Gastroesophageal sphincter (tissue), 4 donors: ENCODE data around the gene MED27. TPM values are rescaled to one million over a fixed set of nuclear protein-coding genes. Genes with fewer than 3 reads are reported as not detected.
"Not testable (repeated sequence)": the region's sequence is repeated elsewhere in the genome, so short reads cannot be mapped to it uniquely, and the experiment has no call there.

ENCODE experiments used
- ATAC-seq: fragments of 150-250 bp; one replicate; pipeline ENCODE4 v1.9.1; 2016; ENCODE audit warnings: mild to moderate bottlenecking, moderate library complexity
- H3K27ac ChIP-seq, 4 donors: fragments of 200-600 bp; sonication (generic) in 3 of 4; 1 replicate in 3 of 4; 2 replicates in 1 of 4; pipeline ENCODE4 v1.5.1; 2016 to 2019
- H3K27me3 ChIP-seq: fragments of 200-600 bp; sonication (generic); one replicate; pipeline ENCODE4 v1.5.1; 2019
- H3K36me3 ChIP-seq, 2 donors: fragments of 200-600 bp; sonication (generic); one replicate each; pipeline ENCODE4 v1.5.1; 2019; ENCODE audit warnings: control low read depth in 1 of 2
- H3K4me1 ChIP-seq, 3 donors: fragments of 200-600 bp; sonication (generic); 1 replicate in 2 of 3; 2 replicates in 1 of 3; pipeline ENCODE4 v1.5.1; 2016 to 2019; ENCODE audit warnings: control low read depth in 2 of 3
- H3K4me3 ChIP-seq, 2 donors: fragments of 200-600 bp; sonication (generic); one replicate each; pipeline ENCODE4 v1.5.1; 2019; ENCODE audit warnings: mild to moderate bottlenecking in 1 of 2, moderate library complexity in 1 of 2
- H3K9me3 ChIP-seq, 3 donors: fragments of 200-600 bp; sonication (generic); one replicate each; pipeline ENCODE4 v1.5.1; 2017 to 2019; ENCODE audit warnings: control low read depth in 2 of 3
- CTCF ChIP-seq, 4 experiments: fragments of 200-600 bp in 2 of 4; fragments of 450-650 bp in 2 of 4; sonication (generic) in 1 of 4; IDR thresholded peaks; one replicate each; pipeline ENCODE4 v1.5.1; 2017 to 2019; ENCODE audit warnings: antibody characterized with exemption in 4 of 4, mild to moderate bottlenecking in 2 of 4, moderate library complexity in 2 of 4
- EP300 ChIP-seq: sonication (generic); formaldehyde crosslinking; IDR thresholded peaks from one replicate; pipeline ENCODE4 v1.6.1; 2017; ENCODE audit warnings: antibody characterized with exemption, mild to moderate bottlenecking
- POLR2A ChIP-seq, 2 donors: fragments of 450-650 bp; IDR thresholded peaks; one replicate each; pipeline ENCODE4 v1.6.1; 2017; ENCODE audit warnings: antibody characterized with exemption in 2 of 2, mild to moderate bottlenecking in 2 of 2, moderate library complexity in 1 of 2
- POLR2AphosphoS5 ChIP-seq: sonication (generic); formaldehyde crosslinking; IDR thresholded peaks from one replicate; pipeline ENCODE4 v1.6.1; 2017; ENCODE audit warnings: antibody characterized with exemption
- WGBS, 2 donors: methylation state at CpG; one replicate each; pipeline ENCODE4 v1.1.5; 2018; ENCODE audit warnings: low coverage in 1 of 2; 5-methylcytosine and 5-hydroxymethylcytosine counted together
- total RNA-seq, 4 donors: library from RNA; depleted of rRNA; stranded (reverse); fragments of >200 nt; gene quantifications; one replicate each; pipeline ENCODE4 v1.1.0, GENCODE V29; 2016

MED27 gene
- total RNA-seq, 4 donors from 2014 or later = 13.2 to 21.0 (median 13.9) TPM

- TF ChIP-seq POLR2A (IDR thresholded peaks at IDR 0.05) (no peak), CTCF (IDR thresholded peaks at IDR 0.05) (no peak), EP300 (no peak), POLR2AphosphoS5 (no peak)
- H3K36me3 ChIP-seq = peaks cover 0 to 23% of the 10 kb centered on the region in 2 donors
- H3K27me3 ChIP-seq = no peaks in the 10 kb centered on the region
- H3K4me1 ChIP-seq = no peaks in the 10 kb centered on the region
- no peaks in the 10 kb centered on the region for H3K9me3 ChIP-seq
- 82 to 97% methylated on average over 5 to 6 of the region's 7 CpGs for WGBS, 2 donors
- no peak overlapping the region for H3K4me3 ChIP-seq
- ATAC-seq = no peak
- H3K27ac ChIP-seq = no peak overlapping the region
These were observed 66.8 kb downstream of the MED27 start for GRCh38 chr9:132012704-132013357.

GRCh38 chr9:132011896-132012295 lies 67.8 kb downstream of the MED27 start:
- ATAC-seq = no peak
- whole genome bisulfite sequencing, 2 donors = 81 to 87% methylated on average over 3 of the region's 3 CpGs

GRCh38 chr9:132011309-132011708 lies 68.4 kb downstream of the MED27 start:
- no peaks in the 10 kb centered on the region for H3K27me3 ChIP-seq
- H3K27ac ChIP-seq = no peak overlapping the region
- H3K9me3 ChIP-seq = no peaks in the 10 kb centered on the region
- no peak for TF ChIP-seq POLR2AphosphoS5
- no peak for TF ChIP-seq POLR2A (IDR thresholded peaks at IDR 0.05)
- TF ChIP-seq EP300 = no peak
- TF ChIP-seq CTCF (IDR thresholded peaks at IDR 0.05) = no peak
- H3K4me3 ChIP-seq = no peak overlapping the region
- H3K36me3 ChIP-seq = peaks cover 0 to 23% of the 10 kb centered on the region in 2 donors
- peaks cover 0 to 11% (median 0%) of the 10 kb centered on the region in 3 donors for H3K4me1 ChIP-seq
- 80 to 100% methylated on average over 1 to 2 of the region's 2 CpGs for WGBS, 2 donors
- no peak for ATAC-seq

More at GRCh38 chr9:132011896-132012295, 67.8 kb downstream of the MED27 start:
- Histone ChIP-seq H3K27ac (no peak overlapping the region), H3K9me3 (no peaks in the 10 kb centered on the region), H3K27me3 (no peaks in the 10 kb centered on the region), H3K36me3 (peaks cover 0 to 23% of the 10 kb centered on the region in 2 donors), H3K4me1 (peaks cover 0 to 5% (median 0%) of the 10 kb centered on the region in 3 donors), H3K4me3 (no peak overlapping the region)
- TF ChIP-seq POLR2AphosphoS5 (no peak), EP300 (no peak), POLR2A (IDR thresholded peaks at IDR 0.05) (no peak), CTCF (IDR thresholded peaks at IDR 0.05) (no peak)

GRCh38 chr9:132010201-132010600 lies 69.5 kb downstream of the MED27 start:
- not testable (repeated sequence) for H3K4me3 ChIP-seq, H3K9me3 ChIP-seq, ATAC-seq, H3K27me3 ChIP-seq, H3K27ac ChIP-seq
- 80% methylated on average over 1 of the region's 2 CpGs; no CpG with 5 or more reads in 1 of the 2 donors for WGBS, 2 donors
- Histone ChIP-seq H3K36me3 (peaks cover 0 to 23% of the 10 kb centered on the region in 2 donors), H3K4me1 (peaks cover 0 to 16% (median 0%) of the 10 kb centered on the region in 3 donors)

GRCh38 chr9:132008855-132009812 lies 70.5 kb downstream of the MED27 start:
- peaks cover 0 to 16% (median 0%) of the 10 kb centered on the region in 3 donors for H3K4me1 ChIP-seq
- H3K36me3 ChIP-seq = peaks cover 0 to 22% of the 10 kb centered on the region in 2 donors
- no peak overlapping the region for H3K4me3 ChIP-seq
- no peaks in the 10 kb centered on the region for H3K27me3 ChIP-seq
- ATAC-seq = no peak
- WGBS, 2 donors = 91 to 92% methylated on average over 7 to 11 of the region's 12 CpGs
- no peaks in the 10 kb centered on the region for H3K9me3 ChIP-seq
- no peak for TF ChIP-seq POLR2A (IDR thresholded peaks at IDR 0.05)
- TF ChIP-seq POLR2AphosphoS5 = no peak
- TF ChIP-seq CTCF (IDR thresholded peaks at IDR 0.05) = no peak
- TF ChIP-seq EP300 = no peak
- H3K27ac ChIP-seq = no peak overlapping the region
